GM12875 (cell line): ENCODE results near the gene ZC3H15.
"Not testable (repeated sequence)": the region's sequence is repeated elsewhere in the genome, so short reads cannot be mapped to it uniquely, and the experiment has no call there.

Source experiments
- H3K4me3 ChIP-seq: one replicate; pipeline ENCODE4 v1.5.1; 2011; ENCODE audit warnings: low read depth, low read length, control low read depth
- TF ChIP-seq, protein P1 (sequence below): IDR thresholded peaks from 2 replicates; pipeline ENCODE4 v1.5.1; 2011; ENCODE audit warnings: low read depth, mild to moderate bottlenecking, control low read depth, inconsistent platforms, low read length, moderate library complexity, borderline replicate concordance; ENCODE audit not compliant: insufficient read depth

The ZC3H15 gene

DNA sequence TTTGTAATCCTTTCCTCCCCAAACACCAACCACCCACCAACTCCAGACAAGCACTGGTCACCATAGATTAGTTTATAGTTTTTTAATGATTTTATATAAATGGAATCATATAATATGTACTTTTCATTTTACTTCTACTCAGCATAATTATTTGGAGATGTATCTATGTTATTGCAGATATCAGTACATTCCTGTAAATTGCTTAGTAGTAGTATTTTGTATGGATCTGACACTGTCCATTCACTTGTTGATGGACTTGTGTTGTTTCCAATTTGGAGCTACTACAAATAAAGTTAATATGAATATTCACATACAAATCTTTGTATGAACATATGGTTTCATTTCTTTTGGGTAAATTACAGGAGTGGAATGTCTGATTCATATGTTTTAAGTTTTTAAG, 31.0 kb downstream of the ZC3H15 start:
- TF ChIP-seq, protein P1, sequence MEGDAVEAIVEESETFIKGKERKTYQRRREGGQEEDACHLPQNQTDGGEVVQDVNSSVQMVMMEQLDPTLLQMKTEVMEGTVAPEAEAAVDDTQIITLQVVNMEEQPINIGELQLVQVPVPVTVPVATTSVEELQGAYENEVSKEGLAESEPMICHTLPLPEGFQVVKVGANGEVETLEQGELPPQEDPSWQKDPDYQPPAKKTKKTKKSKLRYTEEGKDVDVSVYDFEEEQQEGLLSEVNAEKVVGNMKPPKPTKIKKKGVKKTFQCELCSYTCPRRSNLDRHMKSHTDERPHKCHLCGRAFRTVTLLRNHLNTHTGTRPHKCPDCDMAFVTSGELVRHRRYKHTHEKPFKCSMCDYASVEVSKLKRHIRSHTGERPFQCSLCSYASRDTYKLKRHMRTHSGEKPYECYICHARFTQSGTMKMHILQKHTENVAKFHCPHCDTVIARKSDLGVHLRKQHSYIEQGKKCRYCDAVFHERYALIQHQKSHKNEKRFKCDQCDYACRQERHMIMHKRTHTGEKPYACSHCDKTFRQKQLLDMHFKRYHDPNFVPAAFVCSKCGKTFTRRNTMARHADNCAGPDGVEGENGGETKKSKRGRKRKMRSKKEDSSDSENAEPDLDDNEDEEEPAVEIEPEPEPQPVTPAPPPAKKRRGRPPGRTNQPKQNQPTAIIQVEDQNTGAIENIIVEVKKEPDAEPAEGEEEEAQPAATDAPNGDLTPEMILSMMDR = no peak
- H3K4me3 ChIP-seq = no peak overlapping the region

DNA sequence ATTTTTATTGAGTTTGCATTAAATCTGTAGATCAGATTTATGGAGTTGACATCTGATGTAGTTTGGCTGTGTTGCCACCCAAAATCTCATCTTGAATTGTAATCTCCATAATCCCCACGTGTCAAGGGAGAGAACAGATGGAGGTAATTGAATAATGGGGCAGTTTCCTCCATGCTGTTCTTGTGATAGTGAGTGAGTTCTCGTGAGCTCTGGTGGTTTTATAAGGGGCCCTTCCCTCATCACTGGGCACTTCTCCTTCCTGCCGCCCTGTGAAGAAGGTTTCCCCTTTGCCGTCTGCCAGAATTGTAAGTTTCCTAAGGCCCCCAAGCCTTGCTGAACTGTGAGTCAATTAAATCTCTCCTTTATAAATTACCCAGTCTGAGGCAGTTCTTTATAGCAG, 32.2 kb downstream of the ZC3H15 start:
- no peak overlapping the region for H3K4me3 ChIP-seq
- TF ChIP-seq, protein P1 = no peak

DNA sequence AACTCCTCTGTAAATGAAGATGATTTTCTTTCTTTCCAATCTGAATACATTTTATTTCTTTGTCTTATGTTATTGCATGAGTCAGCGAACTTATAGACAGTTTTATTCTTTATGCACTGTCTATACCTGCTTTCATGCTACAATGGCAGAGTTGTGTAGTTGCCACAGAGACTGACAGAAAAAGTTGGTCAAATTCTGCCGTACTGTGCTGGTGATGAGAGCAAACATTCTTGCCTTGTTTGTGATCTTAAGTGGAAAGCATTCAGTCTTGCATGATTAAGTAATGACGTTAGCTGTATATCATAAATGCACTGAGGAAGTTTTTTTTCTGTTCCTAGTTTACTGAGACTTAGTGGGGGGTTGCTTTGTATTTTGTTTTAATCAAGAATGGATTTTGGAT, 32.9 kb downstream of the ZC3H15 start:
- no peak overlapping the region for H3K4me3 ChIP-seq
- TF ChIP-seq, protein P1 = no peak

DNA sequence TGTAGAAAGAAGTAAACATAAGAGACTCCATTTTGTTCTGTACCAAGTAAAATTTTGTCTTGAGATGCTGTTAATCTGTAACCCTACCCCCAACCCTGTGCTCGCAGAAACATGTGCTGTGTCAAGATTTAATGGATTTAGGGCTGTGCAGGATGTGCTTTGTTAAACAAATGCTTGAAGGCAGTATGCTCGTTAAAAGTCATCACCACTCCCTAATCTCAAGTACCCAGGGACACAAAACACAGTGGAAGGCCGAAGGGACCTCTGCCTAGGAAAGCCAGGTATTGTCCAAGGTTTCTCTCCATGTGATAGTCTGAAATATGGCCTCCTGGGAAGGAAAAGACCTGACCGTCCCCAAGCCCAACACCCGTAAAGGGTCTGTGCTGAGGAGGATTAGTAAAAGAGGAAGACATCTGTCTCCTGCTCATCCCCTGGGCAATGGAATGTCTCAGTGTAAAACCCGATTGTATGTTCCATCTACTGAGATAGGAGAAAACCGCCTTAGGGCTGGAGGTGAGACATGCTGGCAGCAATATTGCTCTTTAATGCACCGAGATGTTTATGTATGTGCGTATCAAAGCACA, 35.6 kb downstream of the ZC3H15 start:
- not testable (repeated sequence) for H3K4me3 ChIP-seq

DNA sequence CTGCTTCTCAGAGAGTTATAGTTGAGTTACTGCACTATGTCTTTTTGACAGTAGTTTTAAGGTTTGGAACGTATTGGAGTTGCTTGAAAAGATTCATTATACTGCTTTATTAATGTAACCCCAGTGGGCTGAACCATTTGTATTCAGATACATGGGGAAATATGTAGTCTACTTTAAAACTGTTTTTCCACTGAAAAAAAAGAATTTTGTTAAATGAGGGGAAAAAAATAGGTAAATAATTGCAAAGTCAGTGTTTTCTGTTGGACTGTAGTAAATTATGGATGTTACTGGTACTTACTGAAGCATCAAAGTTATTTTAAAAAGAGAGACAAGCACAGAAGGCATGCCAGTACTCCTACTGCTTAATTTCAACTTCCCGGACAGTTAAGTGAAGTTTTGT, 36.4 kb downstream of the ZC3H15 start:
- TF ChIP-seq, protein P1 = no peak
- H3K4me3 ChIP-seq = no peak overlapping the region

DNA sequence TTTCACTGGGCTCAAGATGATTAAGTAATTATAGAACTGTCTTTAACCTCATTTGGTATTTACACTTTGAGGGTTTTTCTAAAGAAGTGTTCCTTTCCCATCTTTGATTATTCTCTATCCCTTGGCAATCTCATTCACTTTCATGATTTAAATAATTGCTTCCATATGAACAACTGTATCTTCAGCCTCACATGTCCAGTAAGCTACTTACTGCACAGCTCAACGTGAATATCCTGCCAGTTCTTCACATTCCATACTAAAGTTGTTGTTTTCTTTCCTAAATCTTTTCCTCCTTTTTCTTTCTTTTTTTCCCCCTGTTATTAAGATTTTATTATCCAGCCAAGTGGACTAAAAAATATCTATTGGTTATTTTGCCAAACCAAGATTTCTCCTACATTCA, 37.7 kb downstream of the ZC3H15 start:
- TF ChIP-seq, protein P1 = no peak
- no peak overlapping the region for H3K4me3 ChIP-seq

DNA sequence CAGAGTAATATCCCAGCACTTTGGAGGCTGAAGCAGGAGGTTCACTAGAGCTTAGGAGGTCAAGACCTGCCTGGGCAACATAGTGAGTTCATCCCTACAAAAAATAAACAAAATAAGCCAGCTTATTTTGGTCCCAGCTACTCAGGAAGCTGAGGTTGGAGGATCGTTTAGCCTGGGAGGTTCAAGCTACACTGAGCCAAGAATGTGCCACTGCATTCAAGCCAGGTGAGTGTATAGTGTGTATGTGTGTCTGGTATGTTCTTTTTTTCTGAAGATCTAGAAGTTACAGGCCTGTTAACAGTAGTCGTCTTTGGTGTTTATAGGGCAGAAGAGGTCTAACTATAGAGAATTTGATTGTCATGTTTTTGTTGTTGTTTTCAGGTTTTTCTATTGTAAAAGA, 40.2 kb downstream of the ZC3H15 start:
- TF ChIP-seq, protein P1 = no peak
- H3K4me3 ChIP-seq = no peak overlapping the region

DNA sequence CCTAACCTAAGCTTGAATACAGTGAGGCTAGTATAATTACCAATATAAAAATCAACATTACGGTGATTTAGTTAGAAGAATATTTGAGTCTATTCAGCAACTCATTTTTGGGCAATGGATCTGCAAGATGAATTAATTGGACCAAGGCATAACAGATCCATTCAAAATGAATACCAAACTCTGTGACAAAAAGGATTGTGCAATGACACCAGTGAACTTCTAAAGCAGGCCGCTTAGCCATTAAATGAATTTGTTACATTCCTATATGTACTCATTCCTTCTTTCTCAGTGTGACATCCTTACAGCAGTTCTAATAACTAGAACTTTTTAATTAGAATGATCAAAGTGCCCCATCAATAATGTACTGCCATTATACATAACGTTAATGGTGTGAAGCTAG, 44.3 kb downstream of the ZC3H15 start:
- no peak overlapping the region for H3K4me3 ChIP-seq
- TF ChIP-seq, protein P1 = no peak
